GM20000 (cell line): Measurements from ENCODE around the gene CLTC.
A peak's percentile ranks its signal among the peaks of the same experiment; 100 is the strongest.

Experiments used
- DNase-seq: peaks from one replicate; pipeline ENCODE4 v3.0.0; 2012; ENCODE audit warnings: low spot score
- CTCF ChIP-seq: IDR thresholded peaks from 2 replicates; pipeline ENCODE4 v1.5.1; 2012; ENCODE audit warnings: mild to moderate bottlenecking, control low read depth; ENCODE audit errors: extremely low read depth, missing control alignments

Gene CLTC

GRCh38 chr17:59668816-59669215, 49.1 kb downstream of the CLTC start:
- no peak for TF ChIP-seq CTCF
- no peak for DNase-seq

- DNase-seq: peak; percentile 14
- no peak for TF ChIP-seq CTCF
Observed at GRCh38 chr17:59669411-59669810, 49.7 kb downstream of the CLTC start.

GRCh38 chr17:59669944-59670343, 50.2 kb downstream of the CLTC start:
- no peak for TF ChIP-seq CTCF
- peak; percentile 28 for DNase-seq

GRCh38 chr17:59671386-59671785, 51.7 kb downstream of the CLTC start:
- no peak for TF ChIP-seq CTCF
- DNase-seq: no peak

GRCh38 chr17:59675231-59675630, 55.5 kb downstream of the CLTC start:
- no peak for TF ChIP-seq CTCF
- DNase-seq: no peak

- DNase-seq: no peak
- TF ChIP-seq CTCF: no peak
Observed at GRCh38 chr17:59676716-59677115, 57.0 kb downstream of the CLTC start.

GRCh38 chr17:59678918-59679317, 59.2 kb downstream of the CLTC start:
- TF ChIP-seq CTCF: no peak
- no peak for DNase-seq

GRCh38 chr17:59680314-59680713, 60.6 kb downstream of the CLTC start:
- TF ChIP-seq CTCF: no peak
- DNase-seq: no peak
